ENCODE data around the gene NKD1.

Gene NKD1

DNA sequence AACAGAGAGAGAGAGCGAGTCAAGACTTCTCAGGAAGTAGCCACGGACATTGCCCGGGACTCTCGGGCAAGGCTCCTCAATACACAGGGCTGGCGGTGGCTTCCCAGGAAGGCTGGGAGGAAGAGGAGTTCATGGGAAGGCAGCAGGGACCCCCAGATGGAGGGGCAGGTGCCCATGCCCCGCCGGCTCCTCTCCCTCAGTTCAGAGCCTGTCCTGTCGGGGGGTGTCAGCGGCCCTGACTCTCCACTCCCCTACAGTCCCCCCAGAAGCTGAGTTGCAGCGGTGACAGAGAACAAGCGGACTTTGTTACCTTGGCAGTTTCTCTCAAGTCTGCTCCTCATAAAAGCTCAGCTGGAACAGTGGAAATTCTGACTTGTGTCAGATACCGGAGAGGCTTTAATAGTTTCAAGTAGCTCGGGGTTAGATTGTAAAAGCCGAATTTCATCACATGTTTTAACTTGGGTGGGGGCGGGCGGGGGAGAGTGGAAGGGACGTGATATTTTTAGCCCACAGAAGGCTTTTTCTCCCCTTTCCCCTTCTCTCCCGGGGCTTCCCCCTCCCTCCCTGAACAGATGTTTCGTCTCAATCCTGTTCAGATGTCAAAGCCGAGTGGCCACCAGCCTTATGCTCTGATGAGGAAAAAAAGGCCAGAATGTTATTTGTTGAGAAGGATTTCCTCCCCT is 65.2 kb downstream of the NKD1 start:
- DNase-seq (ENCODE audit: low read depth), result no peak

DNA sequence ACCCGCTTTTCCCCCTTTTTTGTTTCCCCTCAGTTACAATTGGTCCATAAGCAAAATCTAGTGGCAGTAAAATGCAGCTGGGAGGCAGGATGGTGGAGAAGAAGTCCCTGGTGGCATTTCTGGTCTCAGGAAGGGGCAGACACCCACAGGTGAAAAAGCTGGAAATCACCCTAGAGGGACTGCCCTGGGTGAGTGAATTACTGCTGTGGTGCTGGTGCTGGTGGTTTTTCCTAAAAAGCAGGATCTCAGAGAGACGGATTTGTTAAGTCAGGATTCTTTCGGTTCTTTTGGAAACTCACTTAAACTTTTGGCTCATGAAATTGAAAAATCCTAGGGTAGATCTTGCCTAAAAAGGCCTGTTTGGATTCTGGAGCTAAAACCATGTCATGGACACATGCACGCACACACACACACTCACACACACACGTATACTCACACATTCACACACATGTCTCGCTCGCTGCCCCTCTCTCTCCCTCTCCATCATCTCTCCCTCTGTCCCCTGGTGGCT is 65.8 kb downstream of the NKD1 start:
- no peak for DNase-seq (ENCODE audit: low read depth)

DNA sequence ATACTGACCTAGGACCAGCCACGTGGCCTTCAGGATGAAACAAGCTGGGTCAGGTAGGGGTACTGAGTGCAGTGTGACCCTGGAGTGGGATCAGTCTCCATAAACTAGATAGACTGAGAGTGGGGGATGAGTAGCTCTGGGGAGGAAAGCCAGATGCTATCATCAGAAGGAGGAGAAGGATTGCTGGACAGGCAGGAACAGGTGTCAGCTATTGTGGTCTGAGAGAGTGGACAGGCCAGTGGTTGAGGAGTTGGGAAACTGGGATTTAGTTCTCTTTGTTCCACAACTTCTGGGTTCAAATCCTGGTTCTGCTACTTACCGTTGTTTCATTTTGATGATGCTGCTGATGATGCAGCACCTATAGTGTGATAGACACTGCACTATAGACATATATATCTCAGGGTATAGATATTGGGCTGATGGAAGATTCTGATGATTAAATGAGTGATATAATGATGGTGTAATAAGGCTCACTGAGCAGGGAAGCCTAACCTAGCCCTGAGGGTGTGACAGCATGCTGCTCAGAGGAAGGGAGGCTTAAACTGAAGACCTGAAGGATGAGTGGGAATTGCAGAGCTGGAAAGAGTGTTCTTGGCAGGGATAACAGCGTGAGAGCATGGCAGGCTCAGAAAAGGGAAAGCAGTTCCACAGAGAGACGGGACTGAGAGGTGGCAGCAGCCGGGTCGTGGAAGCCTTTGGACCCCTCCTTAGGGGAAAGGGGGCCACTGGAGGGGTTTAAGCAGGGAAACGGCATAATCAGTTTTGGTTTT is 66.9 kb downstream of the NKD1 start:
- DNase-seq (ENCODE audit: low read depth), result no peak

DNA sequence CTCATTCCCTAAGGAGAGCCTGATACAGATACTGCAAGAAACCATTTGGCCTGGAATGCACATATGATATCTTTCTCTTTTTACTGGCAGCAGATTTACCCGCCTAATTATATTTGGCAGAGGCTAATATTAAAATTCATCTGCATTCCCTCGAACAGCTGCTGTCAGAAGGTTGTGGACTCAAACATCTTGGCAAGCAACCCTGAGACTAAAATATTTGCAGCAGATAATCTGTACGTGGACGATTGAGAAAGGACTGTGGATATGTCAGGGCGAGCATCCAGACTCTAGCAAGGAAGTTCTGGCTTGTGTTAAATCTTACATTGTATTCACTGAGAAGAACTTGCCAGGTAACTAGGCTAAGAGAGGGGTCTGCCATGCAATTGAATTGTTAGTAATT is 67.7 kb downstream of the NKD1 start:
- no peak for DNase-seq (ENCODE audit: low read depth)

DNA sequence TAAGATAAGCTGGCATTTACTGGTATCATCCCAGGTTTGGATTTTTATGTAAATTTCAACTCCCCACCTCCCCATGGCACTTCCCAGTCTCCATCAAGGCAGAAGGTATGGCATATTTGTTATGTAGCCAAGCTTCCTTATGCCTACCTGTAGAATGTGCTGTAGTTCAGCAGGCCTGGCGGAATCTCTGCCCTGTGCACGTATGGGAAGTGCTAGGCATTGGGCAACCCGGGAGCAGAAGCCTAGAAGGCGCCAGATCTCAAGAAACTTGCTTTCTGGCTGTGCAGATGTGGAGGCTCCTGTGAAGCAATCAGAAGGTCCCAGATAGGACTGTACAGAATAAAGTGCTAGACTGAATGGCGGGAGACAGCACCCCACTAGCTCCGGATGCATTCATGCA is 68.2 kb downstream of the NKD1 start:
- no peak for DNase-seq (ENCODE audit: low read depth)

DNA sequence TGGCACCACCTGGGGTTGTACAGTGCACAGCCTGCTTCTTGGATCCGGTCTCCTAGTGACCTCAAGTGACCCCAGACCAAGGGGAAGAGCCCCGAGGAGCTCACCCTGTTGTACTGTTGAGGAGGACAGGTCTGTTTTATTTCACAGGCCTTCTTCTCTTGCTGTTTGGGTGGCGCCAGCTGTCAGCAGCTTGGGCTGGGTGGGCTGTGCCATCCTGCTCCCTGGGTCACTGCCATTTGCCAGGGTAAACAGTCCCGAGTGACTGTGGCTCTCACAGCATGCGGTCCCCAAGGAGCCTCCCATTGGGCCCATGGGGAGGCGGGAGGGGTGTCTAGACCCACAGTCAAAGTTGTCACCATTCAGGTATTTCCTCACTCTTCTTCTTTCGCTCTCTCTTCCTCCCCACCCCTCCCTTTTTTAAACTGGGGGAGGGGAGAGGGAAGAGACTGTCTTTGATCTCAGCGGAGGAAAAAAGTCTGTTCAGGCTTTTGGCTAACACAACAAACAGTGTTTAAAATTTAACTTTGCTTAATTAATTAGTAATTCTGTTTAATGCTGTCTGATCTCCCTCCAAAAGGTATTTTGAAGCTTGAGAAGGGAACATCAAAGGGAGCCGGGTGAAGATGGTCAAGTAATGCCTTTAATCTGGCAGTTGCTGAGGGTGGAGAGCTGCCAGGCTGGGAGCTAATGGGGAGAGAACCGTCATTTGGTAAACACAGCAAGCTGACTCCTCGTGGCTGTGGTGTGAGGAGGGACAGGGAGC is 68.9 kb downstream of the NKD1 start:
- DNase-seq (ENCODE audit: low read depth), result no peak

DNA sequence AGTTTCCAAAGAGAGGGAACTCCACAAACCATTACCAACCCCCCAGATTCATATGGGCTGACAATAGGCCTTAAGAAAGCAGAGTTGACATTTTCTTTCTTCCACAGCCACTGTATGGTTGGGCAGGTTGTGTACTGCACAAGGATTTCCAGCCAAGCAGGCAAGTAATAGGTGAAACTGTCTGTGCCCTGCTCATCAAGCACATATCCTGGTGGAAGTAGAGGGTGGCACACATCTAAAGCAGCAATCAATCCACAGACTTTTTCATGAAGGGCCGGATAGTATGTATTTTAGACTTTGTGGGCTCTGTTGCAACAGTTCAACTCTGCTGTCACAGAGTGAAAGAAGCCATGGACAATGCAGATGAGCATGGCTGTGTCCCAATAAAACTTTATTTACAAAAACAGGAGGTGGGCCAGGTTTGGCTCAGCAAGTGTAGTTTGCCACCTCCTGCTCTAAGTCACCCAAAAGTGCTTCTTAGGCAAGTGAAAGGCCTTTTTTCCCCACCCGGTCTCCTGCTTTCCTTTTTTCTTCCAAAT is 69.5 kb downstream of the NKD1 start:
- no peak for DNase-seq (ENCODE audit: low read depth)

DNA sequence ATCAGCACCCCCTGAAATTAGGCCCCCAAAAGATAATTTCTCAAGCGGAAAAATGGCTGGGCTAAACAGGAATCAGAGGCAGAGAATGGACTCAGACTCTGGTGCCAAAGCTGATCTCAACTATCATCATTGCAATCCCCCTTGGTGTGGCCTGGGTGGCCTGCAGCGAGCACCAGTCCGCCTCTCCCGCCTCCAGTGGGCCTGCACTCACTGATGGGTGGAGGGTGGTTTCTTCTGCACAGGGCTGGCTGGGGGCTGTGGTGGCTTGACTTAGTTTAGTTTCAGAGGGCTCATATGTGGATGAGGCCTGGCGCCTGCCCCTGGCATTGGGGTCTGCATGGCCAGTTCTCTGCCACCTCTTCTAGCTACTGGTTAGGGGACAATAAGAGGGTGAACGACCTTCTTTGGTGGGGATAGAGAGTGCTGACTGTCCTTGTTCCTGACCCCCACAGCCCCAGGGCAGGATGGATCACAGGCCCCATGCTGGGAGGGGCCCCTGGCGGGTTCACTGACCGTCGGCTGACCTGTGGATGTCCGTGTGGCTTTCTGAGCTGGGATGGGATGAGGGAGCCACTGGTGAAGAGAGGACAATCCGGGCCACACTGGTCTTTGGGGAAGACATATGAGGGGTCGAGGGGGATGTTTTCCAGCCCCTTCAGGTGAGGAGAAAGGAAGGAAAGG is 70.2 kb downstream of the NKD1 start:
- no peak for DNase-seq (ENCODE audit: low read depth)

DNA sequence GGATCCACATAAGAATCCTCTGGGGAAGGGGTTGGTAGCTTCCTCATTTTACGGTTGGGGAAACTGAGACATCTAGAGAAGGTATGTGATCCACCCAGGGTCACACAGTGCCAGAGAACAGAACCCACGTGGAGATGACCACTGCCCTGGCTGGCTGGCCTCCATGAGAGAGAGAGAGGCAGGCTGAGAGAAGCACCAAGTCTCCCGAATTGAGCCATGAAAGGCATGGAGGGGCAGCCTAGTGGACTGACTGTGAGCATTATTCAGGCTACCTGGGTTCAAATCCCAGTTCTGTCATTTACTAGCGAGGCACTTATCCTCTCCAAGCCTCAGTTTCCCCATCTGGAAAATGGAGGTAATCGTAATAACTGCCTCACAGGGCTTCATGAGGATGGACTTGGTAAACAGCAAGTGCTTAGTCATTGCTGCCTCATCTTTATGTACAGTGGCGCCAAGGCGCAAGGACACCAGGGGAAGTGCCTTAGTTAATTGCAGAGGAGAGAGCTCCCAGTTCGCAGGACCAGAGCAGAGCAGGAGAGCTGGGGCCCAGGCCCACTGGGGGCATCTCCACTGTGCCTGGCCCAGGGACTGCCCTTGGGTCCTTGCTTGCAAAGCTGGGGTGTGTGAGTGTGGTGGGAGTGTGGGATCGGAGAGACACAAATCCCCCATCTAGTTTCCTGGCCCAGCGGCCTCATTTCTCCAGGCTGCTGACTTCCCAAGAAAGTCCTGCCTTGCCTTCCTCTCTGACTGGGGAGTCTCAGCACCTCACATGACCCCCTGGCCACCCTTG is 71.7 kb downstream of the NKD1 start:
- no peak for DNase-seq (ENCODE audit: low read depth)

DNA sequence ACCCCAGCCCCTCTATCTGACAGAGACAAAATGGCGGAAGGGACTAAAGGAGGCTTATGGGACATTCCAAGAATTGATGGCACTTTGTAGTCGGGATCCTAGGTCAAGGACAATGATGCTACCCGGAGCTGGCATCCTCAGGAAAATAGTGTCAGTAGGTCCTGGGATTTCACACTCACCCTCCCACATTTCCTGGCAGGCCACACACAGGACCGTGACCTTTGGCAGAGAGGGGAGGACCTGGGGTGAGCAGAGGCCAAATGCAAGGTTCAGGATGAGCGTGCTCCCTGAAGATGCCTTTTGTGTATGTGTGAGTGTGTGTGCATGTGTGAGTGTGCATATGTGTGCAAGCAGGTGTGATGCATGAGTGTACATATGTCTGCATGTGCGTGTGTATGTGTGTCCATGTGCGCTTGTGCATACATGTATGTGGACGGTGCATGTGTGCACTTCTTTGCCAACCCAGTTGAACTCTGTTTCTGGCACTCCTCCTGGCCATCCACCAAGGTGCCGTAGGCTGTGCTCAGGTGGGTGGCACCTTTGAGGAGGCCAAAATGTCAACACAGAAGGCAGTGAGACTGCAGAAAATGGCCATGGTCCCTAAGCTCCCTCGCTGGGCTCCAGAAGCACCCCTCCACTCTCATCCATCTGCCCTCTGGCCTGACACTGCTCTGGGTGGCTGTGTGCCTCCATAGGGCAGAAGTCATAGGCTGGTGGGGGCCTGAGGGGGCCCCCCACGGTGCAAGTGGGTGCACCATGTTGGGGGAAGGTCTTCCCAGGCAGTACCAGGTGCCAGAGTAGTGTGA is 72.7 kb downstream of the NKD1 start:
- DNase-seq (ENCODE audit: low read depth), result no peak

DNA sequence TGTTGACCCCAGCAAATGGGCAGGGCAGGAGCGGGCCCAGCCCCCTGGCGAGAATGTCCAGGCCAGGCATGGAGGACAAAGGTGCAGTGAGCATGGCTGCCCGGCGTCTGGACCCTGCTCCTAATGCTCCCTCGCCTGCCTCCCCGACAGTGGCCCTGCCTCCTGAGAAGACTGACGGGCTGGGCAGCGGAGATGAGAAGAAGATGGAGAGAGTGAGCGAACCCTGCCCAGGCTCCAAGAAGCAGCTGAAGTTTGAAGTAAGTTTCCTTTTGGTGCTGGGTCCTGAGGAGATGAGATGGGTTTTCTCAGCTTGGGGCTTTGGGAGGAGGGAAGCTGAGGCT is 73.2 kb downstream of the NKD1 start:
- no peak for DNase-seq (ENCODE audit: low read depth)

DNA sequence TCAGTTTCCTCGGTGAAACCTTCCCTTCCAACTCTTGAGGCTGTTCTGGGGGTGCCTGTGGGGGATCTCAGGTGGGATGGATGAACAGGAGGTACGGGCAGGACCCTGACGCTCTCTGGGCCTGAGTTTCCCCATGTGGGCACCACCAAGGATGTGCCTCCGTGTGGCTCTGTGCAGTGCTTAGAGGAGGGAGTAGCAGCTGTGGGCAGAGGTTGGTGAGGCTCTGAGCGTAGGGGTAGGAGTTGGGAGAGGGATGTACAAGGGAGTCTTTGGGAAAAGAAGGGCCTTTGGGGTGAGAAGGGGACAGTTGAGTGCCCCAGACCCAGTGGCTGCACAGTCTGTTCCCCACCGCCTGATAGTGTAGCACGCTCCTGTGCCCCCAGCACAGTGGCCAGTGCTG is 73.8 kb downstream of the NKD1 start:
- DNase-seq (ENCODE audit: low read depth), result no peak

DNA sequence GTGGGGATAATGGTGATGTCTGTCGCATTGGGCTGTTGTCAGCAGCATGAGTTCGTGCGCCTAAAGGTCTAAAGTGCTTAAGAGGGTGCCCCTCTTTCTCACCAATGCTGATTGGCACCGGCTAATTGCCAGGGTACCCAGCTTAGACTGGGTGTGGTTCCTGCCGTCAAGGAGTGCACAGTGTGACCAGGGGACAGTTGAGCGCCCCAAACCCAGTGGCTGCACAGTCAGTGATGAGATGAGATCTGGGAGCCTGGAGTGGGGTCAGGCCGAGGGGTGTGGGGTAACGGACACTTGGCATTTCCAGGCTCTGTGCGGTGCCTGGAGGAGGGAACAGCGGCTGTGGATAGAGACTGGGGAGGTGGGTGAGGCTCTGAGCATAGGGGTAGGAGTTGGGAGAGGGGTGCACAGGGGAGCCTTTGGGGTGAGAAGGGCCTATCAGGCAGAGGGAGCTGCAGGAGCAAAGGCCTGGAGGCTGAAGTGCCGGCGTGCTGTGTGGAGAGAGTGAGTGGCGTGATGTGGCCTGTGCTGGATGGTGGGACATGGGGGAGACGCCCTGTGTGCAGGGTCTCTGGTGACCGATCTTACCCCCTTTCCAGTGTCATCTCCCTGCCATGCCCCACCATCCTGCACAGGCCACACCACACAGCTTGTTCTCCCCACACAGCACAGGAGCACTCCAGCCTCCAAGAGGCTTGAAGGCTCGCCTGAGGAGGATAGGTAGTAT is 74.6 kb downstream of the NKD1 start:
- DNase-seq (ENCODE audit: low read depth), result no peak

DNA sequence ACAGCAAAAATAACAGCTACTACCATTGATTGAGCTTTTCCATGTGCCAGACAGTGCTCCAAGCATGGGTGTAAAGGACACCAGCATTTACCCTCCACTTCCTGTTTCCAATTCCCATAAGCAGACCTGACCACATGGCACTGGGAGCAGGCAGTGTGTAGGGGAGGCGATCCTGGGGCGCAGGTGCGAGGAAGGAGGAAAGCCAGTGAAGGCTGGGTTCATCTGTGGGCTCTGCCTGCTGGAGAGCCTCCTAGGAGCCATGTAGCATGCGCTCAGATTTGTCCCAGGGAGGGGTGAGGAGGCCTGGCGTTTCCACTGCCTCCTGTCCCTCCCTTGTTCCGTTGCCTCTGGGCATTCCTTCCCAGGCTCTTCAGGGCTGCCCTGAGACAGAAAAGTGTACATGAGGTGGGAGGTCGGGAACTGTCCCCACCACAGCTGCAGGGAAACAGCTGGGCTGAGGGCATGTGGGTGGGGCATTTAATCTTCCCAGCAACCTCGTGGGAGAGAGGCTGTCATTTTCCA is 76.3 kb downstream of the NKD1 start:
- no peak for DNase-seq (ENCODE audit: low read depth)

DNA sequence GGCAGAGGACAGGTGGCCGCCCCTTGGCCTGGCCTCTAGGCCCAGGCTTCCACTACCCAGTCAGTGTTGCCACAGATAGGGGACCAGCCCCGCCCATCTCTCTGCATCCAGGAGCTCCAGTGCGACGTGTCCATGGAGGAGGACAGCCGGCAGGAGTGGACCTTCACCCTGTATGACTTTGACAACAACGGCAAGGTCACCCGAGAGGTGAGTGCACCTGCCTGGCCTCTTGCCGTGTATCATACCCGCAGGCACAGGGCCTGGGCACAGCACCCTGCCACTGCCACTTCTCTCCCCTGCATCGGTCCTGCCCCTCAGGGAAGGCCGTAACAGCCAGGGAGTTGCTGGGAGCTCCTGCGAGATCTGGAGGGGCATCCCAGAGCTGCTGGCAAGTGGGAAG is 77.2 kb downstream of the NKD1 start:
- no peak for DNase-seq (ENCODE audit: low read depth)

DNA sequence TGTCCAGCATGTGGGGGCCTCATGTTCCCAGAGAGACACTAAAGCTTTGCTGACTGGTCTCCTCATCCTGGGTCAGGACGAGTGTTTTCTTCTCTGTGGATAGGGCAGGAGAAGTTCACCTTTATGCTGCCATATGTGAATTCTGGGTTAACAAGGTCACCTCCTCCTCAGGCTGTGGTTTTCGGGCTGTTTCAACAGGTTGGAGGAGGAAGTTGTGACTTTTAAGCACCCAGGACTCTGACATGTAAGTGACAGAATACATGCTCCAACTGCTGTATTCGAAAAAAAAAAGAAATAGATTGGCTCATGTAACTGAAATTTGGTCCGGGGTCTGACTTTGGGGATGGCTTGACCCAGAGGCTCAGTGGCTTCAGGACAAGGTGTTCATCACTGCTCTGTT is 78.7 kb downstream of the NKD1 start:
- DNase-seq (ENCODE audit: low read depth), result no peak

DNA sequence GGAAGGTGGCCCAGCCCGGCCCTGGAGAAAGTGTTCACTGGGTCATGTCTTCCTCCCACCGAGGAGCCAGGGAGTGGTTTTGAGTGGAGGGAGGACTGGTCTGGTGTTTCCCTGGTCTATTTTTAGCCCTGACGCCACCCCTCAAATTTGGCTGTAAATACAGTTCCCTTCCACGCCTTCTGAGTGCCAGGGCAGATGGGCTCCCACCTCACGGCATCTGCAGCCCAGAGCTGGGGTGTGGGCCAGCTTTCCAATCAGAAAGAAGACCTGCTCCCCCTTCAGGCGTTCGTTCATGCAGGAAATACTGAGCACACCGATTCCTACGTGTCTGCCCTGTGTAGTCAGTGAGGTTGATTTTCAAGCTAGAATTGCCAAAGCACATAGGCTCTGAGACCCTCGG is 79.2 kb downstream of the NKD1 start:
- DNase-seq (ENCODE audit: low read depth), result peak; percentile 42

DNA sequence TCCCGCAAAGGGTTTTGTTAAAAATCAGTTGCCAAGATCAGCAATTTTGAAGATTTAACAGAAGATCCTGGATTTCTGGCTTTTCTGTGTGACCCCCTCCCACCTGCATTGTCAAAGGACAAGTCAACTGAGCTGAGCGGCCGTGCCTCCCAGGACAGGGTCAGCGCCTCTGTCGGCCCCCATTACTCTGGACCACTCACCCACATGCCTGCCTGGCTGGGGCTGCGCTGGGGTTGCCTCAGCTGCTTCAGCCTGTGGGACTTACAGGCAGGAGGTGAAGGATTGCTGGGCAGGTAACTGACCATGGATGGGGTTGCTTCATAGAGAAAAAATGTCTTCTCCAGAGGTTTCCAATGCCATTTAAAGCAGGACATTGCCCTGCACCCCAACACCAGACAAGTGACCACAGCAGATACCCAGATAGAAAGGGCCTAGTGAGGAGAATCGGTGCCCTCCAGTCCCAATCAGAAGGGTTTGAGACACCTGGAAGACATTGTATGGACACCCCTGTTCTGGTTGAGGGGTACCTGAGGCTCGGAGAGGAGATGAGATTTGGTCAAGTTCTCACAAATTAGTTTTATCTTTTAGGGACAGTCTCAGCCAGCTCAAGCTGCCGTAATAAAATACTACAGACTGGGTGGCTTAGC is 80.1 kb downstream of the NKD1 start:
- DNase-seq (ENCODE audit: low read depth), result no peak

DNA sequence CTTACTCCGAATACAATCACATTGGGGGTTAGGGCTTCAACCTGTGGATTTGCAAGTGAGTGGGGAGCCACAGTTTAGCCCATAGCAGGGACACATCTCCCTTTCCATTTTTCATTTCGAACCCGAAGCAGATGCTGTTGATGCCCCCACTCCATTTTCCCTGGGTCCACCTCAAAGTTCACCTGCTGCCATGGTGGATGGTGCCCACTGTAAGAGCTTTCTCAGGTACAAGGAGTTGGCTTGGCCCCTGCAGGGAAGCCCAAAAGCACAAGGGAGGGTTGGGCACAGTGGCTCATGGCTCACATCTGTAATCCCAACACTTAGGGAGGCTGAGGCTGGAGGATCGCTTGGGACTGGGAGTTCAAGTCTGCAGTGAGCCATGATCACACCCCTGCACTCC is 81.1 kb downstream of the NKD1 start:
- DNase-seq (ENCODE audit: low read depth), result no peak
